Osteocyte (in vitro differentiated cells): ENCODE results near the gene ATXN7L3. TPM values are rescaled to one million over a fixed set of nuclear protein-coding genes. Genes with fewer than 3 reads are reported as not detected.

Experiments used
- DNase-seq: peaks from one replicate; pipeline ENCODE4 v3.0.0; 2021; ENCODE audit warnings: mixed read lengths; ENCODE audit not compliant: unreplicated experiment; ENCODE audit errors: extremely low spot score
- H3K27ac Mint-ChIP-seq: one replicate; pipeline ENCODE4 v1.8.0; 2021; ENCODE audit warnings: mild to moderate bottlenecking, mixed read lengths; ENCODE audit not compliant: unreplicated experiment
- H3K27me3 Mint-ChIP-seq: one replicate; pipeline ENCODE4 v1.8.0; 2021; ENCODE audit warnings: mixed read lengths; ENCODE audit not compliant: unreplicated experiment
- H3K36me3 Mint-ChIP-seq: one replicate; pipeline ENCODE4 v1.8.0; 2021; ENCODE audit warnings: mixed read lengths; ENCODE audit not compliant: unreplicated experiment
- H3K4me1 Mint-ChIP-seq: one replicate; pipeline ENCODE4 v1.8.0; 2021; ENCODE audit warnings: mixed read lengths; ENCODE audit not compliant: unreplicated experiment
- H3K4me3 Mint-ChIP-seq: one replicate; pipeline ENCODE4 v1.8.0; 2021; ENCODE audit warnings: mild to moderate bottlenecking, moderate library complexity, mixed read lengths; ENCODE audit not compliant: unreplicated experiment
- H3K9me3 Mint-ChIP-seq: one replicate; pipeline ENCODE4 v1.8.0; 2021; ENCODE audit warnings: mixed read lengths; ENCODE audit not compliant: unreplicated experiment
- CTCF ChIP-seq: fragments of 200-600 bp; sonication (generic); IDR thresholded peaks from 2 replicates; pipeline ENCODE4 v1.5.0; 2021; ENCODE audit warnings: antibody characterized with exemption, mild to moderate bottlenecking, moderate library complexity
- total RNA-seq: library from RNA; stranded (reverse); gene quantifications from 2 replicates; pipeline ENCODE4 v1.2.1, GENCODE V29; 2021

The ATXN7L3 gene
- total RNA-seq, 1 donor from 2014 or later = 89.0 TPM

- peak overlapping the region; percentile 97 for H3K4me3 Mint-ChIP-seq
- H3K27ac Mint-ChIP-seq = peak overlapping the region; percentile 99
- no peaks in the 10 kb centered on the region for H3K9me3 Mint-ChIP-seq
- no peak for DNase-seq
- no peaks in the 10 kb centered on the region for H3K27me3 Mint-ChIP-seq
- no peak for TF ChIP-seq CTCF
- peaks cover 25% of the 10 kb centered on the region for H3K4me1 Mint-ChIP-seq
- H3K36me3 Mint-ChIP-seq = no peaks in the 10 kb centered on the region
These were observed 12.4 kb downstream of the ATXN7L3 start for GRCh38 chr17:44187131-44187899.

- Mint-ChIP-seq H3K4me3 (peak within 1 kb of the TSS; percentile 97), H3K27me3 (no peaks in the 10 kb centered on the region), H3K27ac (peak within 1 kb of the TSS; percentile 99), H3K36me3 (peaks cover 5% of the 10 kb centered on the region), H3K9me3 (no peaks in the 10 kb centered on the region), H3K4me1 (peaks cover 25% of the 10 kb centered on the region)
- DNase-seq = peak; percentile 100
- TF ChIP-seq CTCF = no peak
These were observed 13.2 kb downstream of the ATXN7L3 start, which contains the start of gene TMUB2 for GRCh38 chr17:44186307-44187130. TSS of gene TMUB2 (plus strand) at chr17:44186972. CDS start at chr17:44187709, 737 bp downstream.

- H3K4me3 Mint-ChIP-seq = no peak overlapping the region
- H3K27me3 Mint-ChIP-seq = no peaks in the 10 kb centered on the region
- H3K4me1 Mint-ChIP-seq = peaks cover 25% of the 10 kb centered on the region
- no peak for DNase-seq
- H3K9me3 Mint-ChIP-seq = no peaks in the 10 kb centered on the region
- no peak overlapping the region for H3K27ac Mint-ChIP-seq
- no peak for TF ChIP-seq CTCF
- peaks cover 5% of the 10 kb centered on the region for H3K36me3 Mint-ChIP-seq
These were observed 15.4 kb downstream of the ATXN7L3 start for GRCh38 chr17:44184212-44184810.

- Mint-ChIP-seq H3K4me1 (peaks cover 16% of the 10 kb centered on the region), H3K27ac (no peak overlapping the region), H3K9me3 (no peaks in the 10 kb centered on the region), H3K27me3 (no peaks in the 10 kb centered on the region), H3K36me3 (peaks cover 9% of the 10 kb centered on the region), H3K4me3 (no peak overlapping the region)
- TF ChIP-seq CTCF = no peak
- no peak for DNase-seq
These were observed 16.7 kb downstream of the ATXN7L3 start for GRCh38 chr17:44183024-44183423.
